SK-N-SH (cell line): ENCODE results near the gene KCNJ9. TPM values are rescaled to one million over a fixed set of nuclear protein-coding genes. Genes with fewer than 3 reads are reported as not detected.

ENCODE experiments used
- CTCF ChIA-PET: fragments of 300-600, 350-600 bp; formaldehyde crosslinking; extraction: SDS; loops from one replicate; lab custom pipeline; 2021; lab: Yijun Ruan, JAX
- POLR2A ChIA-PET: fragments of 350-600 bp; sonication (Branson Sonifier 250); formaldehyde crosslinking; extraction: SDS; loops from one replicate; lab custom pipeline; 2020; ENCODE audit warnings: antibody characterized with exemption, inconsistent platforms; lab: Yijun Ruan, JAX
- DNase-seq: peaks from one replicate; pipeline ENCODE4 v3.0.0; 2012
- H2AFZ ChIP-seq: fragments of 200-600 bp; sonication (generic); 2 replicates; pipeline ENCODE4 v1.8.1; 2016; ENCODE audit warnings: antibody characterized with exemption, mild to moderate bottlenecking, low read depth
- H3F3A ChIP-seq: fragments of 200-600 bp; sonication (generic); replicated peaks from 2 replicates; pipeline ENCODE3; 2016; ENCODE audit warnings: antibody characterized with exemption, mild to moderate bottlenecking; ENCODE audit not compliant: insufficient read depth
- H3K27ac ChIP-seq, 2 experiments: fragments of 200-500 bp in 1 of 2; fragments of 200-600 bp in 1 of 2; sonication (Bioruptor generic) in 1 of 2; sonication (generic), shearing (Covaris generic) in 1 of 2; 2 replicates each; pipeline versions ENCODE4 v1.5.1 to v1.6.1; 2014 to 2016; ENCODE audit warnings: low read depth in 2 of 2, inconsistent platforms in 1 of 2, low read length in 1 of 2, mild to moderate bottlenecking in 1 of 2, mixed read lengths in 1 of 2
- H3K27me3 ChIP-seq: fragments of 200-600 bp; sonication (generic), shearing (Covaris generic); 2 replicates; pipeline ENCODE4 v1.6.1; 2016; ENCODE audit warnings: mixed run types; ENCODE audit not compliant: insufficient read depth
- H3K36me3 ChIP-seq, 2 experiments: fragments of 200-500 bp in 1 of 2; fragments of 200-600 bp in 1 of 2; sonication (Bioruptor generic) in 1 of 2; sonication (generic) in 1 of 2; replicated peaks in 1 of 2; 2 replicates each; pipeline versions ENCODE3 to v1.5.1; 2014 to 2016; ENCODE audit warnings: low read length in 1 of 2, mild to moderate bottlenecking in 1 of 2; ENCODE audit not compliant: insufficient read depth in 2 of 2, control insufficient read depth in 1 of 2
- H3K4me1 ChIP-seq, 2 experiments: fragments of 200-500 bp in 1 of 2; fragments of 200-600 bp in 1 of 2; sonication (Bioruptor generic) in 1 of 2; sonication (generic), shearing (Covaris generic) in 1 of 2; 2 replicates each; pipeline versions ENCODE4 v1.5.1 to v1.6.1; 2014 to 2016; ENCODE audit warnings: low read depth in 1 of 2, low read length in 1 of 2, mixed run types in 1 of 2; ENCODE audit not compliant: insufficient read depth in 2 of 2, control insufficient read depth in 1 of 2
- H3K4me2 ChIP-seq: fragments of 200-600 bp; sonication (generic), shearing (Covaris generic); 2 replicates; pipeline ENCODE4 v1.6.1; 2017; ENCODE audit warnings: mixed run types
- H3K4me3 ChIP-seq, 2 experiments: fragments of 200-500 bp in 1 of 2; fragments of 200-600 bp in 1 of 2; sonication (Bioruptor generic) in 1 of 2; sonication (generic), shearing (Covaris generic) in 1 of 2; 2 replicates each; pipeline versions ENCODE4 v1.5.1 to v1.8.1; 2014 to 2016; ENCODE audit warnings: low read depth in 2 of 2, inconsistent platforms in 1 of 2, low read length in 1 of 2, mild to moderate bottlenecking in 1 of 2, mixed read lengths in 1 of 2, moderate library complexity in 1 of 2
- H3K79me2 ChIP-seq: fragments of 200-600 bp; sonication (generic); 2 replicates; pipeline ENCODE4 v1.8.1; 2017; ENCODE audit warnings: mild to moderate bottlenecking; ENCODE audit not compliant: insufficient read depth
- H3K9ac ChIP-seq: fragments of 200-600 bp; sonication (generic); 2 replicates; pipeline ENCODE4 v1.6.1; 2017; ENCODE audit warnings: mixed run types
- H3K9me2 ChIP-seq: fragments of 200-600 bp; sonication (generic); 2 replicates; pipeline ENCODE4 v1.6.1; 2017; ENCODE audit warnings: mixed run types
- H3K9me3 ChIP-seq: fragments of 200-600 bp; sonication (generic); 2 replicates; pipeline ENCODE4 v1.6.1; 2017; ENCODE audit warnings: mixed run types, mild to moderate bottlenecking, moderate library complexity
- H4K20me1 ChIP-seq: fragments of 200-600 bp; sonication (generic); 2 replicates; pipeline ENCODE4 v1.6.1; 2017; ENCODE audit warnings: mild to moderate bottlenecking, mixed run types; ENCODE audit not compliant: insufficient read depth
- CHD2 ChIP-seq: fragments of 150-350 bp; IDR thresholded peaks from 2 replicates; pipeline ENCODE4 v1.6.1; 2018; ENCODE audit warnings: low read length; ENCODE audit not compliant: partially characterized antibody
- EZH2phosphoT487 ChIP-seq: fragments of 200-600 bp; sonication (generic); IDR thresholded peaks from 2 replicates; pipeline ENCODE4 v1.6.1; 2017; ENCODE audit warnings: low read depth, mixed run types, mild to moderate bottlenecking, antibody characterized with exemption, moderate library complexity, borderline replicate concordance
- FOSL2 ChIP-seq: IDR thresholded peaks from 2 replicates; pipeline ENCODE4 v1.4.0; 2012; ENCODE audit warnings: low read depth, mild to moderate bottlenecking, moderate library complexity, borderline replicate concordance
- GABPA ChIP-seq: IDR thresholded peaks from 2 replicates; pipeline ENCODE4 v1.4.0; 2012; ENCODE audit warnings: low read depth, mild to moderate bottlenecking
- MAX ChIP-seq: IDR thresholded peaks from 2 replicates; pipeline ENCODE4 v1.4.0; 2012; ENCODE audit warnings: low read depth
- MEF2A ChIP-seq: IDR thresholded peaks from 2 replicates; pipeline ENCODE4 v1.4.0; 2012; ENCODE audit warnings: low read depth, borderline replicate concordance
- MXI1 ChIP-seq: IDR thresholded peaks from 2 replicates; pipeline ENCODE4 v1.6.1; 2012; ENCODE audit warnings: mild to moderate bottlenecking, low read depth, low read length, improper control_type of control experiment
- NFIC ChIP-seq: IDR thresholded peaks from 2 replicates; pipeline ENCODE4 v1.4.0; 2012; ENCODE audit warnings: borderline replicate concordance
- PBX3 ChIP-seq: IDR thresholded peaks from 2 replicates; pipeline ENCODE4; 2012
- RAD21 ChIP-seq: IDR thresholded peaks from 2 replicates; pipeline ENCODE4 v1.6.1; 2012; ENCODE audit warnings: mild to moderate bottlenecking, low read length
- RFX5 ChIP-seq: IDR thresholded peaks from 2 replicates; pipeline ENCODE4 v1.6.1; 2012; ENCODE audit warnings: mild to moderate bottlenecking, improper control_type of control experiment, low read length
- TAF1 ChIP-seq: IDR thresholded peaks from 2 replicates; pipeline ENCODE4 v1.6.1; 2012; ENCODE audit warnings: low read depth, mild to moderate bottlenecking, low read length, moderate library complexity, borderline replicate concordance
- USF1 ChIP-seq: IDR thresholded peaks from 2 replicates; pipeline ENCODE4 v1.4.0; 2012; ENCODE audit warnings: low read depth, borderline replicate concordance
- USF2 ChIP-seq: fragments of 150-350 bp; IDR thresholded peaks from 2 replicates; pipeline ENCODE4 v1.6.1; 2017; ENCODE audit warnings: antibody characterized with exemption, low read length, low read depth, borderline replicate concordance
- ZBTB33 ChIP-seq: IDR thresholded peaks from 2 replicates; pipeline ENCODE4 v1.4.0; 2012; ENCODE audit warnings: low read depth, borderline replicate concordance
- WGBS: methylation state at CpG from one replicate; pipeline ENCODE4 v1.1.6; 2017; ENCODE audit warnings: low lambda C conversion rate; 5-methylcytosine and 5-hydroxymethylcytosine counted together
- polyA plus RNA-seq, 3 experiments: library from polyadenylated mRNA; depleted of rRNA; stranded (reverse); fragments of >200 nt; gene quantifications; 2 replicates each; pipeline ENCODE4 v1.2.3, GENCODE V29; 2012

Gene KCNJ9
- polyA plus RNA-seq, 1 of the 3 experiments (the other 2 are of a cell fraction): 0.02 TPM

- no peak for TF ChIP-seq ZBTB33
- no peak for TF ChIP-seq EZH2phosphoT487
- TF ChIP-seq, all 33 proteins: peak for 0
These were observed 5.5 kb upstream of the KCNJ9 start (continued) for GRCh38 chr1:160075836-160076235.

GRCh38 chr1:160076295-160076694 is 5.0 kb upstream of the KCNJ9 start:
- 56% methylated on average over 3 of the region's 3 CpGs for WGBS
- H3K27me3 ChIP-seq: peaks cover 19% of the 10 kb centered on the region
- POLR2A ChIA-PET: no interaction called here

GRCh38 chr1:160077486-160077885 is 3.9 kb upstream of the KCNJ9 start:
- no peak for DNase-seq
- no peaks in the 10 kb centered on the region for H3F3A ChIP-seq
- peaks cover 0 to 10% of the 10 kb centered on the region in 2 experiments; a peak in 1 of 4 replicates for H3K4me1 ChIP-seq
- no peak overlapping the region for H3K4me3 ChIP-seq
- H3K27ac ChIP-seq: no peak overlapping the region
- no peaks in the 10 kb centered on the region for H3K9me3 ChIP-seq
- H3K27me3 ChIP-seq: peaks cover 30% of the 10 kb centered on the region
- no peak overlapping the region for H3K9ac ChIP-seq
- no peak for TF ChIP-seq USF1
- TF ChIP-seq MEF2A: no peak
- no peak for TF ChIP-seq CHD2
- no peak for TF ChIP-seq MAX
- no peak for TF ChIP-seq FOSL2
- no peak for TF ChIP-seq USF2
- TF ChIP-seq PBX3: no peak
- H2AFZ ChIP-seq: no peak overlapping the region
- H3K79me2 ChIP-seq: no peaks in the 10 kb centered on the region
- no peak overlapping the region for H3K4me2 ChIP-seq
- H3K9me2 ChIP-seq: no peaks in the 10 kb centered on the region
- H4K20me1 ChIP-seq: no peaks in the 10 kb centered on the region
- CTCF ChIA-PET: interaction anchor here (0.8 to 14.2 kb wide), 17 partner anchors 9 to 214 kb away, joined by 3 to 163 read pairs (median 10); partner anchors contain the start of genes IGSF8, KCNJ10 and PIGM
- POLR2A ChIA-PET: interaction anchor here (1.2 kb wide), 1 partner anchor 290 kb away, joined by 3 read pairs; no protein-coding TSS in a partner anchor
- no peaks in the 10 kb centered on the region for H3K36me3 ChIP-seq

More at GRCh38 chr1:160076295-160076694, 5.0 kb upstream of the KCNJ9 start:
- Histone ChIP-seq H4K20me1 (no peaks in the 10 kb centered on the region), H3K4me2 (no peak overlapping the region), H3K9ac (no peak overlapping the region), H3K9me2 (no peaks in the 10 kb centered on the region), H3K4me3 (no peak overlapping the region), H3K4me1 (peaks cover 0 to 5% of the 10 kb centered on the region in 2 experiments; a peak in 1 of 4 replicates), H3K79me2 (no peaks in the 10 kb centered on the region), H3K9me3 (no peaks in the 10 kb centered on the region), H3F3A (no peaks in the 10 kb centered on the region), H3K27ac (no peak overlapping the region), H3K36me3 (no peaks in the 10 kb centered on the region), H2AFZ (no peak overlapping the region)
- CTCF ChIA-PET: interaction anchor here (10.7 to 14.2 kb wide), 2 partner anchors 9 to 30 kb away, joined by 74 to 163 read pairs; no protein-coding TSS in a partner anchor
- TF ChIP-seq MEF2A (no peak), GABPA (no peak), TAF1 (no peak), EZH2phosphoT487 (no peak), NFIC (no peak), RFX5 (no peak), RAD21 (no peak), MXI1 (no peak), USF2 (no peak)
- no peak for DNase-seq
